Activated CD4-positive, alpha-beta T cell treated with anti-CD3 and anti-CD28 coated beads for 36 hours (primary cell): ENCODE measurements around the gene E2F8. TPM values are rescaled to one million over a fixed set of nuclear protein-coding genes. Genes with fewer than 3 reads are reported as not detected.

Experiments
- ATAC-seq: fragments of 200-7000 bp; cut with Tn5 transposase; one replicate; pipeline ENCODE4 v1.10.0; 2021; ENCODE audit warnings: mild to moderate bottlenecking, moderate library complexity
- CTCF ChIA-PET: fragments of 350-600 bp; sonication (Branson Sonifier 250); formaldehyde crosslinking; loops from one replicate; lab custom pipeline; 2021; ENCODE audit warnings: antibody characterized with exemption; lab: Charles Lee
- POLR2A ChIA-PET: fragments of 350-600 bp; sonication (Branson Sonifier 250); formaldehyde crosslinking; loops from one replicate; lab custom pipeline; 2021; ENCODE audit warnings: antibody characterized with exemption, inconsistent platforms; lab: Charles Lee
- DNase-seq: peaks from one replicate; pipeline ENCODE4 v3.0.0-alpha.2; 2020
- H3K27ac Mint-ChIP-seq: one replicate; pipeline ENCODE4 v1.8.0; 2021; ENCODE audit warnings: mixed read lengths
- H3K27me3 Mint-ChIP-seq: one replicate; pipeline ENCODE4 v1.8.0; 2021; ENCODE audit warnings: mixed read lengths
- H3K36me3 Mint-ChIP-seq: one replicate; pipeline ENCODE4 v1.8.0; 2021; ENCODE audit warnings: low read depth, mixed read lengths
- H3K4me1 Mint-ChIP-seq: one replicate; pipeline ENCODE4 v1.8.0; 2021; ENCODE audit warnings: mixed read lengths
- H3K4me3 Mint-ChIP-seq: one replicate; pipeline ENCODE4 v1.8.0; 2021; ENCODE audit warnings: mild to moderate bottlenecking, moderate library complexity, mixed read lengths
- H3K9me3 Mint-ChIP-seq: one replicate; pipeline ENCODE4 v1.8.0; 2021; ENCODE audit warnings: low read depth, mixed read lengths
- intact Hi-C, 2 experiments: fragments of 100-400 bp; cut with DNase I in 1 of 2; cut with micrococcal nuclease in 1 of 2; formaldehyde crosslinking; loops; one replicate each; pipeline versions ENCODE4 v1.14.2 to v1.15.1; 2022 to 2024; cut with DNase I, micrococcal nuclease
- total RNA-seq, 2 experiments: library from RNA; stranded (reverse); gene quantifications; one replicate each; pipeline ENCODE4 v1.2.3, GENCODE V29; 2021

The E2F8 gene
- total RNA-seq, 2 experiments from 2014 or later: 18.0 to 22.2 TPM

- no peak overlapping the region for H3K4me3 Mint-ChIP-seq
- H3K4me1 Mint-ChIP-seq: no peaks in the 10 kb centered on the region
- POLR2A ChIA-PET: no interaction called here
- H3K9me3 Mint-ChIP-seq: no peaks in the 10 kb centered on the region
- no peaks in the 10 kb centered on the region for H3K27me3 Mint-ChIP-seq
- intact Hi-C loops: no loop called here
- DNase-seq: no peak
- no peak overlapping the region for H3K27ac Mint-ChIP-seq
- no peaks in the 10 kb centered on the region for H3K36me3 Mint-ChIP-seq
- CTCF ChIA-PET: no interaction called here
- no peak for ATAC-seq
These were observed 41.7 kb downstream of the E2F8 start for GRCh38 chr11:19199048-19199447.

GRCh38 chr11:19196432-19196831 lies 44.3 kb downstream of the E2F8 start:
- Mint-ChIP-seq H3K4me1 (no peaks in the 10 kb centered on the region), H3K4me3 (no peak overlapping the region), H3K9me3 (no peaks in the 10 kb centered on the region), H3K27ac (no peak overlapping the region), H3K36me3 (no peaks in the 10 kb centered on the region), H3K27me3 (no peaks in the 10 kb centered on the region)
- ChIA-PET POLR2A (no interaction called here), CTCF (no interaction called here)
- ATAC-seq (no peak), DNase-seq (no peak)
- intact Hi-C loops: no loop called here

GRCh38 chr11:19194620-19195308 lies 46.0 kb downstream of the E2F8 start:
- intact Hi-C loops: no loop called here
- Mint-ChIP-seq H3K9me3 (no peaks in the 10 kb centered on the region), H3K4me1 (no peaks in the 10 kb centered on the region), H3K36me3 (no peaks in the 10 kb centered on the region), H3K27me3 (no peaks in the 10 kb centered on the region), H3K4me3 (no peak overlapping the region), H3K27ac (no peak overlapping the region)
- DNase-seq (no peak), ATAC-seq (no peak)
- CTCF ChIA-PET: no interaction called here
- POLR2A ChIA-PET: no interaction called here

GRCh38 chr11:19193916-19194315 lies 46.8 kb downstream of the E2F8 start:
- ChIA-PET CTCF (interaction anchor here (0.6 to 1.0 kb wide), 2 partner anchors 89 to 137 kb away, joined by 3 read pairs; no protein-coding TSS in a partner anchor), POLR2A (no interaction called here)
- H3K4me1 Mint-ChIP-seq: no peaks in the 10 kb centered on the region
- intact Hi-C loops: no loop called here
- DNase-seq (no peak), ATAC-seq (no peak)
- H3K9me3 Mint-ChIP-seq: no peaks in the 10 kb centered on the region
- no peaks in the 10 kb centered on the region for H3K27me3 Mint-ChIP-seq
- H3K4me3 Mint-ChIP-seq: no peak overlapping the region
- no peaks in the 10 kb centered on the region for H3K36me3 Mint-ChIP-seq
- H3K27ac Mint-ChIP-seq: no peak overlapping the region

GRCh38 chr11:19191530-19192169 lies 49.1 kb downstream of the E2F8 start:
- Mint-ChIP-seq H3K27me3 (no peaks in the 10 kb centered on the region), H3K27ac (no peak overlapping the region), H3K9me3 (no peaks in the 10 kb centered on the region), H3K36me3 (no peaks in the 10 kb centered on the region), H3K4me1 (no peaks in the 10 kb centered on the region), H3K4me3 (no peak overlapping the region)
- ChIA-PET CTCF (interaction anchor here (1.1 kb wide), 1 partner anchor 121 kb away, joined by 3 read pairs; no protein-coding TSS in a partner anchor), POLR2A (interaction anchor here (0.7 kb wide), 1 partner anchor 476 kb away, joined by 3 read pairs; no protein-coding TSS in a partner anchor)
- no peak for ATAC-seq
- no peak for DNase-seq
- intact Hi-C loops: no loop called here

- no peak for DNase-seq
- H3K4me3 Mint-ChIP-seq: no peak overlapping the region
- H3K4me1 Mint-ChIP-seq: no peaks in the 10 kb centered on the region
- intact Hi-C loops: no loop called here
- H3K9me3 Mint-ChIP-seq: no peaks in the 10 kb centered on the region
- H3K27me3 Mint-ChIP-seq: no peaks in the 10 kb centered on the region
- no peaks in the 10 kb centered on the region for H3K36me3 Mint-ChIP-seq
- no peak overlapping the region for H3K27ac Mint-ChIP-seq
- no peak for ATAC-seq
- ChIA-PET CTCF (no interaction called here), POLR2A (no interaction called here)
These were observed 52.9 kb downstream of the E2F8 start for GRCh38 chr11:19187833-19188258.

- no peak for ATAC-seq
- H3K27ac Mint-ChIP-seq: no peak overlapping the region
- H3K9me3 Mint-ChIP-seq: no peaks in the 10 kb centered on the region
- H3K4me1 Mint-ChIP-seq: no peaks in the 10 kb centered on the region
- ChIA-PET POLR2A (no interaction called here), CTCF (interaction anchor here (1.6 kb wide), 1 partner anchor 110 kb away, joined by 4 read pairs; no protein-coding TSS in a partner anchor)
- no peak overlapping the region for H3K4me3 Mint-ChIP-seq
- no peak for DNase-seq
- H3K27me3 Mint-ChIP-seq: no peaks in the 10 kb centered on the region
- H3K36me3 Mint-ChIP-seq: no peaks in the 10 kb centered on the region
- intact Hi-C loops: no loop called here
These were observed 53.5 kb downstream of the E2F8 start for GRCh38 chr11:19187114-19187832.

- DNase-seq (no peak), ATAC-seq (no peak)
- H3K4me3 Mint-ChIP-seq: no peak overlapping the region
- CTCF ChIA-PET: interaction anchor here (0.6 to 1.6 kb wide), 2 partner anchors 108 to 870 kb away, joined by 4 read pairs; no protein-coding TSS in a partner anchor
- H3K9me3 Mint-ChIP-seq: no peaks in the 10 kb centered on the region
- POLR2A ChIA-PET: no interaction called here
- H3K27me3 Mint-ChIP-seq: no peaks in the 10 kb centered on the region
- no peak overlapping the region for H3K27ac Mint-ChIP-seq
- intact Hi-C loops: no loop called here
- no peaks in the 10 kb centered on the region for H3K4me1 Mint-ChIP-seq
- no peaks in the 10 kb centered on the region for H3K36me3 Mint-ChIP-seq
These were observed 55.2 kb downstream of the E2F8 start for GRCh38 chr11:19185516-19186052.

- POLR2A ChIA-PET: no interaction called here
- no peak overlapping the region for H3K27ac Mint-ChIP-seq
- H3K4me3 Mint-ChIP-seq: no peak overlapping the region
- H3K36me3 Mint-ChIP-seq: no peaks in the 10 kb centered on the region
- CTCF ChIA-PET: no interaction called here
- intact Hi-C loops: no loop called here
- H3K27me3 Mint-ChIP-seq: no peaks in the 10 kb centered on the region
- H3K4me1 Mint-ChIP-seq: no peaks in the 10 kb centered on the region
- H3K9me3 Mint-ChIP-seq: no peaks in the 10 kb centered on the region
- ATAC-seq (no peak), DNase-seq (no peak)
These were observed 55.7 kb downstream of the E2F8 start for GRCh38 chr11:19185036-19185435.

- Mint-ChIP-seq H3K4me1 (no peaks in the 10 kb centered on the region), H3K9me3 (no peaks in the 10 kb centered on the region), H3K27ac (no peak overlapping the region), H3K4me3 (no peak overlapping the region), H3K27me3 (no peaks in the 10 kb centered on the region), H3K36me3 (no peaks in the 10 kb centered on the region)
- intact Hi-C loops: no loop called here
- POLR2A ChIA-PET: no interaction called here
- DNase-seq (no peak), ATAC-seq (no peak)
- CTCF ChIA-PET: interaction anchor here (0.5 kb wide), 1 partner anchor 456 kb away, joined by 3 read pairs; no protein-coding TSS in a partner anchor
These were observed 57.1 kb downstream of the E2F8 start for GRCh38 chr11:19183646-19184045.

- no peaks in the 10 kb centered on the region for H3K9me3 Mint-ChIP-seq
- no peaks in the 10 kb centered on the region for H3K4me1 Mint-ChIP-seq
- ChIA-PET POLR2A (no interaction called here), CTCF (interaction anchor here (0.9 kb wide), 1 partner anchor 34 kb away, joined by 3 read pairs; no protein-coding TSS in a partner anchor)
- H3K36me3 Mint-ChIP-seq: peaks cover 9% of the 10 kb centered on the region
- H3K27me3 Mint-ChIP-seq: no peaks in the 10 kb centered on the region
- DNase-seq: no peak
- intact Hi-C loops: no loop called here
- no peak overlapping the region for H3K27ac Mint-ChIP-seq
- no peak overlapping the region for H3K4me3 Mint-ChIP-seq
- ATAC-seq: no peak
These were observed 59.0 kb downstream of the E2F8 start for GRCh38 chr11:19181531-19182261.
